ENCODE measurements around the gene PTMS.

Gene PTMS

GRCh38 chr12:6784761-6785160, 18.6 kb downstream of the PTMS start:
- no peak overlapping the region for H3K27ac ChIP-seq
- DNase-seq (ENCODE audit: low read depth, low spot score): no peak

GRCh38 chr12:6786416-6787094, 20.4 kb downstream of the PTMS start:
- no peak for DNase-seq (ENCODE audit: low read depth, low spot score)
- H3K27ac ChIP-seq: no peak overlapping the region

- no peak overlapping the region for H3K27ac ChIP-seq
- DNase-seq (ENCODE audit: low read depth, low spot score): no peak
Measured at GRCh38 chr12:6787309-6787708, 21.1 kb downstream of the PTMS start.

GRCh38 chr12:6788972-6789924, 23.1 kb downstream of the PTMS start, which contains the start of gene CD4:
CD4 (plus strand) TSS chr12:6789528; CDS start chr12:6800139, 10,611 bp downstream.
- no peak within 1 kb of the TSS for H3K27ac ChIP-seq
- DNase-seq (ENCODE audit: low read depth, low spot score): no peak

GRCh38 chr12:6790496-6791150, 24.5 kb downstream of the PTMS start:
- no peak for DNase-seq (ENCODE audit: low read depth, low spot score)
- H3K27ac ChIP-seq: no peak overlapping the region

- no peak for DNase-seq (ENCODE audit: low read depth, low spot score)
- H3K27ac ChIP-seq: no peak overlapping the region
Measured at GRCh38 chr12:6791931-6792520, 25.9 kb downstream of the PTMS start.

GRCh38 chr12:6792522-6793201, 26.5 kb downstream of the PTMS start:
- no peak overlapping the region for H3K27ac ChIP-seq

GRCh38 chr12:6795088-6795487, 28.9 kb downstream of the PTMS start:
- no peak overlapping the region for H3K27ac ChIP-seq
- DNase-seq (ENCODE audit: low read depth, low spot score): no peak

More at GRCh38 chr12:6792522-6793201, 26.5 kb downstream of the PTMS start:
- DNase-seq (ENCODE audit: low read depth, low spot score): no peak

GRCh38 chr12:6796576-6796975, 30.4 kb downstream of the PTMS start:
- DNase-seq (ENCODE audit: low read depth, low spot score): no peak
- H3K27ac ChIP-seq: no peak overlapping the region

GRCh38 chr12:6799147-6799546, 33.0 kb downstream of the PTMS start:
- H3K27ac ChIP-seq: no peak overlapping the region

GRCh38 chr12:6807170-6807569, 41.0 kb downstream of the PTMS start:
- DNase-seq (ENCODE audit: low read depth, low spot score): no peak
- no peak overlapping the region for H3K27ac ChIP-seq

More at GRCh38 chr12:6799147-6799546, 33.0 kb downstream of the PTMS start:
- no peak for DNase-seq (ENCODE audit: low read depth, low spot score)

GRCh38 chr12:6809056-6809455, 42.9 kb downstream of the PTMS start:
- H3K27ac ChIP-seq: no peak overlapping the region

GRCh38 chr12:6810758-6811157, 44.6 kb downstream of the PTMS start:
- no peak overlapping the region for H3K27ac ChIP-seq
- DNase-seq (ENCODE audit: low read depth, low spot score): no peak

More at GRCh38 chr12:6809056-6809455, 42.9 kb downstream of the PTMS start:
- no peak for DNase-seq (ENCODE audit: low read depth, low spot score)

GRCh38 chr12:6813363-6813762, 47.2 kb downstream of the PTMS start:
- H3K27ac ChIP-seq: no peak overlapping the region
- no peak for DNase-seq (ENCODE audit: low read depth, low spot score)

- no peak overlapping the region for H3K27ac ChIP-seq
- no peak for DNase-seq (ENCODE audit: low read depth, low spot score)
Measured at GRCh38 chr12:6816598-6816997, 50.4 kb downstream of the PTMS start.

GRCh38 chr12:6817098-6817497, 50.9 kb downstream of the PTMS start:
- no peak overlapping the region for H3K27ac ChIP-seq

GRCh38 chr12:6817662-6818157, 51.5 kb downstream of the PTMS start:
- DNase-seq (ENCODE audit: low read depth, low spot score): no peak
- no peak overlapping the region for H3K27ac ChIP-seq

More at GRCh38 chr12:6817098-6817497, 50.9 kb downstream of the PTMS start:
- no peak for DNase-seq (ENCODE audit: low read depth, low spot score)

- DNase-seq (ENCODE audit: low read depth, low spot score): no peak
Measured at GRCh38 chr12:6818222-6818621, 52.1 kb downstream of the PTMS start.

GRCh38 chr12:6818645-6819044, 52.5 kb downstream of the PTMS start:
- no peak for DNase-seq (ENCODE audit: low read depth, low spot score)
- H3K27ac ChIP-seq: no peak overlapping the region

More at GRCh38 chr12:6818222-6818621, 52.1 kb downstream of the PTMS start:
- no peak overlapping the region for H3K27ac ChIP-seq

Measured in epithelial cell of prostate (primary cell).